ENCODE measurements around the gene MYO7B.
"Not testable (repeated sequence)": the region's sequence is repeated elsewhere in the genome, so short reads cannot be mapped to it uniquely, and the experiment has no call there.

The MYO7B gene

GRCh38 chr2:127569666-127570065, 34.2 kb downstream of the MYO7B start:
- H3K27me3 ChIP-seq (ENCODE audit: insufficient read depth, poor library complexity, severe bottlenecking): no peaks in the 10 kb centered on the region
- H3K4me3 ChIP-seq (replicated peaks; ENCODE audit: insufficient read depth, low read length): no peak overlapping the region
- no peak for DNase-seq (ENCODE audit: low read depth in 1 of 2, low spot score in 1 of 2)
- no peak for TF ChIP-seq REST (IDR thresholded peaks at IDR 0.05; ENCODE audit: insufficient replicate concordance, low read depth)
- no peak for TF ChIP-seq POLR2AphosphoS5 (IDR thresholded peaks at IDR 0.05; ENCODE audit: low read depth)
- TF ChIP-seq CTCF (IDR thresholded peaks at IDR 0.05; ENCODE audit: insufficient read depth, low read length): no peak
- no peak for TF ChIP-seq GABPA (IDR thresholded peaks at IDR 0.05; ENCODE audit: low read depth)
- no peak for TF ChIP-seq SPI1 (IDR thresholded peaks at IDR 0.05; ENCODE audit: borderline replicate concordance, low read depth)
- no peak overlapping the region for H3K27ac ChIP-seq (replicated peaks)

- no peak for DNase-seq (ENCODE audit: low read depth in 1 of 2, low spot score in 1 of 2)
- TF ChIP-seq REST (IDR thresholded peaks at IDR 0.05; ENCODE audit: insufficient replicate concordance, low read depth): no peak
- TF ChIP-seq SPI1 (IDR thresholded peaks at IDR 0.05; ENCODE audit: borderline replicate concordance, low read depth): no peak
- no peak for TF ChIP-seq POLR2AphosphoS5 (IDR thresholded peaks at IDR 0.05; ENCODE audit: low read depth)
- no peak for TF ChIP-seq GABPA (IDR thresholded peaks at IDR 0.05; ENCODE audit: low read depth)
- no peak for TF ChIP-seq CTCF (IDR thresholded peaks at IDR 0.05; ENCODE audit: insufficient read depth, low read length)
Observed at GRCh38 chr2:127570282-127571250, 35.1 kb downstream of the MYO7B start.

GRCh38 chr2:127572352-127572751, 36.9 kb downstream of the MYO7B start:
- H3K27ac ChIP-seq (replicated peaks); H3K27me3 ChIP-seq (ENCODE audit: insufficient read depth, poor library complexity, severe bottlenecking); H3K4me3 ChIP-seq (replicated peaks; ENCODE audit: insufficient read depth, low read length); DNase-seq (ENCODE audit: low read depth in 1 of 2, low spot score in 1 of 2): not testable (repeated sequence)

More at GRCh38 chr2:127570282-127571250, 35.1 kb downstream of the MYO7B start:
- H3K27ac ChIP-seq (replicated peaks): no peak overlapping the region
- H3K4me3 ChIP-seq (replicated peaks; ENCODE audit: insufficient read depth, low read length): no peak overlapping the region
- no peaks in the 10 kb centered on the region for H3K27me3 ChIP-seq (ENCODE audit: insufficient read depth, poor library complexity, severe bottlenecking)

- no peaks in the 10 kb centered on the region for H3K27me3 ChIP-seq (ENCODE audit: insufficient read depth, poor library complexity, severe bottlenecking)
- TF ChIP-seq SPI1 (IDR thresholded peaks at IDR 0.05; ENCODE audit: borderline replicate concordance, low read depth) (no peak), POLR2AphosphoS5 (IDR thresholded peaks at IDR 0.05; ENCODE audit: low read depth) (no peak), CTCF (IDR thresholded peaks at IDR 0.05; ENCODE audit: insufficient read depth, low read length) (no peak), REST (IDR thresholded peaks at IDR 0.05; ENCODE audit: insufficient replicate concordance, low read depth) (no peak), GABPA (IDR thresholded peaks at IDR 0.05; ENCODE audit: low read depth) (no peak)
- DNase-seq (ENCODE audit: low read depth in 1 of 2, low spot score in 1 of 2): no peak
- H3K27ac ChIP-seq (replicated peaks): no peak overlapping the region
- no peak overlapping the region for H3K4me3 ChIP-seq (replicated peaks; ENCODE audit: insufficient read depth, low read length)
Observed at GRCh38 chr2:127572841-127573240, 37.4 kb downstream of the MYO7B start.
